ENCODE measurements around the gene HOXA11.

DNA sequence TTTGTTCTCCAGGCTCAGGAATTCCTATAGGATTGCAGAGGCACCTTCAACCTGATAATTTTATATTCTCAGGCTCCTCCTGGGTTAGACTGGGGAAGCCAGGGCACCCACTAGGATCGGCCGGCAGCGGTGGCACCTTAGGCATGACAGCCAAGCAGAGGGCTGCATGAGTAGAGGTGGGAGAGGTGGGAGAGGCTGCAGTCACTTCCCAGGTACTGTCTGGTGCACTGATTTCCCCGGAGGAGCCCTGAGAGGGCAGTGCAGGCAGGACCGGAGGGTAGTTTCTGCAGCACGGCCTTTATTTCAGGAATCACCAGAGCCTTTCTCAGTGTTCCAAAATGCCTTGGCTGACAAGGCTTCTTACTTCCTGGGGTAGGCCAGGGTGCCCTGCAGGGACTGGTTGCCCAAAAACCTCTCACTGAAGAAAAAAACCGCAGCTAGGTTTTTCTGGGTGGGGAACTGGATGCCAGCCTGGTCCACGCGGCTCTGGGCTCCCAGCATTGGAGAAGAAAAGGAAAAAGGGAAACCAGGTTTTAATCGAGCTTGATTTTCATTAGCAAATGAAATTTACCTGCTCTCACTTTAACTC, 18.4 kb upstream of the HOXA11 start:
- TF ChIP-seq CTCF (IDR thresholded peaks at IDR 0.05; ENCODE audit: borderline replicate concordance, extremely low read depth, low read length, poor library complexity, severe bottlenecking): no peak
- TF ChIP-seq EZH2 (IDR thresholded peaks at IDR 0.05; ENCODE audit: borderline replicate concordance, low read depth, low read length, severe bottlenecking): peak; percentile 27

Measured in DND-41 (cell line).